GM10248 (cell line): ENCODE measurements around the gene TLR8.

Source experiments
- CTCF ChIA-PET: fragments of 300-600 bp; sonication (Branson Sonifier 250); formaldehyde crosslinking; extraction: SDS; loops from one replicate; lab custom pipeline; 2021; ENCODE audit warnings: antibody characterized with exemption; lab: Yijun Ruan, JAX
- POLR2A ChIA-PET: fragments of 350-650 bp; sonication (Branson Sonifier 250); formaldehyde crosslinking; extraction: SDS; loops from one replicate; lab custom pipeline; 2020; ENCODE audit warnings: antibody characterized with exemption; lab: Yijun Ruan, JAX
- DNase-seq: peaks from one replicate; pipeline ENCODE4 v3.0.0; 2012; ENCODE audit errors: extremely low spot score
- CTCF ChIP-seq: IDR thresholded peaks from 2 replicates; pipeline ENCODE4 v1.5.1; 2012; ENCODE audit warnings: mild to moderate bottlenecking, low read depth; ENCODE audit errors: extremely low read depth, missing control alignments, control extremely low read depth

Gene TLR8

GRCh38 chrX:12955882-12956703 lies 49.7 kb downstream of the TLR8 start:
- no peak for TF ChIP-seq CTCF
- DNase-seq, result peak; percentile 30
- ChIA-PET POLR2A (interaction anchor here (1.1 to 1.9 kb wide), 2 partner anchors 18 to 22 kb away, joined by 4 to 9 read pairs; partner anchors contain the start of gene TMSB4X), CTCF (interaction anchor here (1.1 to 2.1 kb wide), 3 partner anchors 9 to 532 kb away, joined by 4 to 11 read pairs (median 4); no protein-coding TSS in a partner anchor)

GRCh38 chrX:12956704-12957534 lies 50.5 kb downstream of the TLR8 start:
- ChIA-PET POLR2A (interaction anchor here (1.1 to 1.9 kb wide), 4 partner anchors 18 to 21 kb away, joined by 4 to 9 read pairs (median 7); partner anchors contain the start of gene TMSB4X), CTCF (interaction anchor here (1.1 to 2.3 kb wide), 3 partner anchors 10 to 18 kb away, joined by 3 to 13 read pairs (median 11); partner anchors contain the start of gene TMSB4X)
- TF ChIP-seq CTCF, result no peak
- DNase-seq, result peak; percentile 70

GRCh38 chrX:12958059-12958458 lies 51.6 kb downstream of the TLR8 start:
- ChIA-PET CTCF (interaction anchor here (1.1 to 2.3 kb wide), 3 partner anchors 11 to 17 kb away, joined by 3 to 13 read pairs (median 4); partner anchors contain the start of gene TMSB4X), POLR2A (interaction anchor here (1.3 to 1.9 kb wide), 2 partner anchors 17 to 19 kb away, joined by 6 to 8 read pairs; partner anchors contain the start of gene TMSB4X)
- peak; percentile 19 for DNase-seq
- TF ChIP-seq CTCF, result no peak

GRCh38 chrX:12958461-12958860 lies 52.0 kb downstream of the TLR8 start:
- ChIA-PET CTCF (interaction anchor here (1.1 to 2.3 kb wide), 4 partner anchors 9 to 17 kb away, joined by 3 to 13 read pairs (median 4); partner anchors contain the start of gene TMSB4X), POLR2A (interaction anchor here (1.3 to 1.9 kb wide), 2 partner anchors 17 to 19 kb away, joined by 6 to 8 read pairs; partner anchors contain the start of gene TMSB4X)
- no peak for DNase-seq
- no peak for TF ChIP-seq CTCF

- POLR2A ChIA-PET, result no interaction called here
- TF ChIP-seq CTCF, result peak; percentile 14
- CTCF ChIA-PET, result interaction anchor here (1.3 kb wide), 1 partner anchor 15 kb away, joined by 3 read pairs; no protein-coding TSS in a partner anchor
- peak; percentile 17 for DNase-seq
Observed at GRCh38 chrX:12961196-12961718, 54.8 kb downstream of the TLR8 start.
